CD14-positive monocyte (primary cell): ENCODE results near the gene SYNDIG1. TPM values are rescaled to one million over a fixed set of nuclear protein-coding genes. Genes with fewer than 3 reads are reported as not detected.

ENCODE experiments used
- DNase-seq, 3 donors: peaks; one replicate each; pipeline ENCODE4 v3.0.0-alpha.2; 2011 to 2022
- H2AFZ ChIP-seq: 2 replicates; pipeline ENCODE4 v1.6.0; 2012; ENCODE audit warnings: mild to moderate bottlenecking, low read depth, low read length, inconsistent platforms; ENCODE audit not compliant: insufficient read depth, poor library complexity, severe bottlenecking
- H3K27ac ChIP-seq, 2 donors: 1 replicate in 1 of 2; 2 replicates in 1 of 2; pipeline ENCODE4 v1.5.1; 2012 to 2013; ENCODE audit warnings: low read length in 2 of 2, control low read depth in 1 of 2, inconsistent platforms in 1 of 2, low read depth in 1 of 2, mild to moderate bottlenecking in 1 of 2
- H3K27me3 ChIP-seq, 2 donors: one replicate each; pipeline versions ENCODE4 v1.6.0 to v1.6.1; 2011 to 2013; ENCODE audit warnings: low read length in 2 of 2; ENCODE audit not compliant: control insufficient read depth in 2 of 2, insufficient read depth in 2 of 2
- H3K36me3 ChIP-seq, 2 donors: replicated peaks in 1 of 2; 1 replicate in 1 of 2; 2 replicates in 1 of 2; pipeline versions ENCODE4 v1.5.1 to v1.6.1; 2012 to 2013; ENCODE audit warnings: low read length in 2 of 2, control low read depth in 1 of 2, inconsistent platforms in 1 of 2, mild to moderate bottlenecking in 1 of 2; ENCODE audit not compliant: insufficient read depth in 2 of 2, control insufficient read depth in 1 of 2
- H3K4me1 ChIP-seq, 2 donors: 1 replicate in 1 of 2; 2 replicates in 1 of 2; pipeline versions ENCODE4 v1.5.1 to v1.6.1; 2012 to 2013; ENCODE audit warnings: low read length in 2 of 2, control low read depth in 1 of 2, inconsistent platforms in 1 of 2, mild to moderate bottlenecking in 1 of 2, moderate library complexity in 1 of 2; ENCODE audit not compliant: insufficient read depth in 2 of 2, control insufficient read depth in 1 of 2
- H3K4me2 ChIP-seq: replicated peaks from 2 replicates; pipeline ENCODE3; 2012; ENCODE audit warnings: low read length, moderate library complexity, mild to moderate bottlenecking; ENCODE audit not compliant: poor library complexity, severe bottlenecking; ENCODE audit errors: extremely low read depth
- H3K4me3 ChIP-seq, 3 experiments: fragments of 200-600 bp in 1 of 3; sonication (generic) in 1 of 3; replicated peaks in 1 of 3; 1 replicate in 2 of 3; 2 replicates in 1 of 3; pipeline ENCODE4 v1.5.1; 2011 to 2013; ENCODE audit warnings: low read length in 3 of 3, mild to moderate bottlenecking in 3 of 3, control low read depth in 2 of 3, low read depth in 2 of 3, inconsistent platforms in 1 of 3, moderate library complexity in 1 of 3
- H3K79me2 ChIP-seq: 2 replicates; pipeline ENCODE4 v1.6.0; 2012; ENCODE audit warnings: mild to moderate bottlenecking, control low read depth, inconsistent platforms, low read length, moderate library complexity; ENCODE audit not compliant: insufficient read depth
- H3K9ac ChIP-seq: 2 replicates; pipeline ENCODE4 v1.6.0; 2017; ENCODE audit warnings: low read length, mild to moderate bottlenecking; ENCODE audit not compliant: insufficient read depth, poor library complexity, severe bottlenecking
- H3K9me3 ChIP-seq, 2 donors: replicated peaks in 1 of 2; 1 replicate in 1 of 2; 2 replicates in 1 of 2; pipeline versions ENCODE4 v1.5.1 to v1.6.1; 2012 to 2013; ENCODE audit warnings: low read length in 2 of 2, control low read depth in 1 of 2; ENCODE audit not compliant: control insufficient read depth in 1 of 2, insufficient read depth in 1 of 2
- H4K20me1 ChIP-seq: 2 replicates; pipeline ENCODE4 v1.6.0; 2012; ENCODE audit warnings: mild to moderate bottlenecking, low read length, control low read depth, moderate library complexity; ENCODE audit not compliant: insufficient read depth
- H3K27ac Mint-ChIP-seq, 7 donors: one replicate each; pipeline ENCODE4 v1.8.0; 2020; ENCODE audit warnings: mild to moderate bottlenecking in 7 of 7, mixed read lengths in 7 of 7, moderate library complexity in 6 of 7, inconsistent platforms in 2 of 7
- H3K27me3 Mint-ChIP-seq, 3 donors: one replicate each; pipeline ENCODE4 v1.8.0; 2021 to 2022; ENCODE audit warnings: low read depth in 3 of 3, mild to moderate bottlenecking in 3 of 3, mixed read lengths in 3 of 3, moderate library complexity in 3 of 3, inconsistent platforms in 1 of 3
- H3K36me3 Mint-ChIP-seq, 2 donors: one replicate each; pipeline ENCODE4 v1.8.0; 2020; ENCODE audit warnings: mixed read lengths in 2 of 2, inconsistent platforms in 1 of 2, mild to moderate bottlenecking in 1 of 2
- H3K4me1 Mint-ChIP-seq: one replicate; pipeline ENCODE4 v1.8.0; 2020; ENCODE audit warnings: mild to moderate bottlenecking, mixed read lengths
- H3K4me3 Mint-ChIP-seq, 2 donors: one replicate each; pipeline ENCODE4 v1.8.0; 2020; ENCODE audit warnings: mild to moderate bottlenecking in 2 of 2, mixed read lengths in 2 of 2, moderate library complexity in 1 of 2
- H3K9me3 Mint-ChIP-seq, 7 donors: one replicate each; pipeline ENCODE4 v1.8.0; 2020 to 2022; ENCODE audit warnings: mixed read lengths in 7 of 7, mild to moderate bottlenecking in 6 of 7, moderate library complexity in 6 of 7, inconsistent platforms in 2 of 7
- CTCF ChIP-seq: fragments of 200-600 bp; IDR thresholded peaks from one replicate; pipeline ENCODE4 v1.8.0; 2022; ENCODE audit warnings: antibody characterized with exemption, mild to moderate bottlenecking
- WGBS: methylation state at CpG from one replicate; pipeline ENCODE4 v1.1.5; 2013; ENCODE audit warnings: missing lambda C conversion rate; ENCODE audit not compliant: insufficient coverage; 5-methylcytosine and 5-hydroxymethylcytosine counted together
- intact Hi-C, 2 donors: fragments of 100-400 bp; cut with micrococcal nuclease; formaldehyde crosslinking; loops; one replicate each; pipeline versions ENCODE4 v1.15.0 to v1.15.1; 2023
- polyA plus RNA-seq, 3 donors: library from polyadenylated mRNA; depleted of rRNA in 1 of 3; unstranded in 2 of 3; stranded (reverse) in 1 of 3; fragments of 300-500 nt in 2 of 3; fragments of >200 nt in 1 of 3; fragmentation: Illumina TruSeq in 2 of 3; gene quantifications; 1 replicate in 2 of 3; 2 replicates in 1 of 3; pipeline ENCODE4 v1.2.3, GENCODE V29; 2012 to 2021

The SYNDIG1 gene
- polyA plus RNA-seq, 3 donors = not detected

- no peak overlapping the region for H3K27ac Mint-ChIP-seq
Observed at GRCh38 chr20:24695529-24696225, 226.2 kb downstream of the SYNDIG1 start.

GRCh38 chr20:24696396-24696795, 227.0 kb downstream of the SYNDIG1 start:
- Histone ChIP-seq H4K20me1 (no peaks in the 10 kb centered on the region), H3K36me3 (no peaks in the 10 kb centered on the region), H3K79me2 (no peaks in the 10 kb centered on the region), H3K4me2 (no peak overlapping the region), H3K27ac (no peak overlapping the region), H3K9ac (no peak overlapping the region), H3K27me3 (no peaks in the 10 kb centered on the region), H3K4me1 (no peaks in the 10 kb centered on the region), H3K4me3 (no peak overlapping the region), H2AFZ (no peak overlapping the region), H3K9me3 (no peaks in the 10 kb centered on the region)
- intact Hi-C loops = no loop called here
- no peak for TF ChIP-seq CTCF
- Mint-ChIP-seq H3K36me3 (no peaks in the 10 kb centered on the region), H3K27me3 (no peaks in the 10 kb centered on the region), H3K4me3 (no peak overlapping the region), H3K27ac (peak overlapping the region in 1 of 7 donors; percentile 4), H3K4me1 (peaks cover 4% of the 10 kb centered on the region), H3K9me3 (peaks cover 0 to 3% (median 0%) of the 10 kb centered on the region in 7 donors)
- WGBS = 93% methylated on average over 8 of the region's 8 CpGs
- DNase-seq = no peak

More at GRCh38 chr20:24695529-24696225, 226.2 kb downstream of the SYNDIG1 start:
- Histone ChIP-seq H3K27me3 (no peaks in the 10 kb centered on the region), H3K27ac (no peak overlapping the region), H3K36me3 (no peaks in the 10 kb centered on the region), H3K79me2 (no peaks in the 10 kb centered on the region), H2AFZ (no peak overlapping the region), H3K4me3 (no peak overlapping the region), H3K4me2 (no peak overlapping the region), H4K20me1 (no peaks in the 10 kb centered on the region), H3K9me3 (no peaks in the 10 kb centered on the region), H3K4me1 (no peaks in the 10 kb centered on the region), H3K9ac (no peak overlapping the region)
- Mint-ChIP-seq H3K4me1 (peaks cover 4% of the 10 kb centered on the region), H3K4me3 (no peak overlapping the region), H3K9me3 (peaks cover 0 to 3% (median 0%) of the 10 kb centered on the region in 7 donors), H3K27me3 (no peaks in the 10 kb centered on the region), H3K36me3 (no peaks in the 10 kb centered on the region)
- TF ChIP-seq CTCF = no peak
- 59% methylated on average over 2 of the region's 2 CpGs for WGBS
- DNase-seq = no peak
- intact Hi-C loops = no loop called here
